B cell (primary cell): Measurements from ENCODE around the gene FALEC. TPM values are rescaled to one million over a fixed set of nuclear protein-coding genes. Genes with fewer than 3 reads are reported as not detected.

Experiments
- ATAC-seq: fragments of 200-7000 bp; cut with Tn5 transposase; one replicate; pipeline ENCODE4 v1.10.0; 2021; ENCODE audit warnings: low read depth, mild to moderate bottlenecking, moderate number of reproducible peaks, moderate library complexity
- CTCF ChIA-PET: fragments of 350-600 bp; sonication (Branson Sonifier 250); formaldehyde crosslinking; loops from one replicate; lab custom pipeline; 2021; ENCODE audit warnings: antibody characterized with exemption, inconsistent platforms; lab: Charles Lee
- POLR2A ChIA-PET: fragments of 350-600 bp; sonication (Branson Sonifier 250); formaldehyde crosslinking; loops from one replicate; lab custom pipeline; 2021; ENCODE audit warnings: antibody characterized with exemption; lab: Charles Lee
- DNase-seq: peaks from one replicate; pipeline ENCODE4 v3.0.0; 2013
- H2AFZ ChIP-seq: 2 replicates; pipeline ENCODE4 v1.6.1; 2012; ENCODE audit warnings: mild to moderate bottlenecking, low read depth, low read length; ENCODE audit not compliant: insufficient read depth, poor library complexity, severe bottlenecking
- H3K27ac ChIP-seq, 2 donors: 1 replicate in 1 of 2; 2 replicates in 1 of 2; pipeline ENCODE4 v1.5.1; 2012 to 2013; ENCODE audit warnings: low read length in 2 of 2, mild to moderate bottlenecking in 2 of 2, moderate library complexity in 1 of 2
- H3K27me3 ChIP-seq, 4 experiments: fragments of 200-600 bp in 1 of 4; sonication (generic) in 1 of 4; replicated peaks in 1 of 4; 1 replicate in 2 of 4; 2 replicates in 2 of 4; pipeline versions ENCODE4 v1.6.1 to v1.7.0; 2013 to 2016; ENCODE audit warnings: low read length in 3 of 4, mild to moderate bottlenecking in 2 of 4, mixed read lengths in 1 of 4, moderate library complexity in 1 of 4; ENCODE audit not compliant: insufficient read depth in 4 of 4, control insufficient read depth in 3 of 4; ENCODE audit errors: control extremely low read depth in 1 of 4
- H3K36me3 ChIP-seq, 2 experiments: replicated peaks in 1 of 2; 1 replicate in 1 of 2; 2 replicates in 1 of 2; pipeline versions ENCODE4 v1.6.1 to v1.7.1; 2013; ENCODE audit warnings: low read length in 1 of 2; ENCODE audit not compliant: insufficient read depth in 2 of 2, control insufficient read depth in 1 of 2; ENCODE audit errors: control extremely low read depth in 1 of 2, extremely low read depth in 1 of 2
- H3K4me1 ChIP-seq, 2 donors: fragments of 200-600 bp in 1 of 2; sonication (generic) in 1 of 2; 1 replicate in 1 of 2; 2 replicates in 1 of 2; pipeline versions ENCODE4 v1.5.1 to v1.6.1; 2013 to 2017; ENCODE audit warnings: low read length in 2 of 2; ENCODE audit not compliant: control insufficient read depth in 2 of 2, insufficient read depth in 2 of 2
- H3K4me2 ChIP-seq: replicated peaks from 2 replicates; pipeline ENCODE3; 2012; ENCODE audit warnings: mild to moderate bottlenecking, low read depth, low read length; ENCODE audit not compliant: poor library complexity, severe bottlenecking
- H3K4me3 ChIP-seq, 5 experiments: fragments of 200-600 bp in 1 of 5; sonication (generic) in 1 of 5; 1 replicate in 3 of 5; 2 replicates in 2 of 5; pipeline versions ENCODE4 v1.5.1 to v1.7.0; 2011 to 2016; ENCODE audit warnings: low read length in 4 of 5, mild to moderate bottlenecking in 4 of 5, low read depth in 2 of 5, control low read depth in 1 of 5, moderate library complexity in 1 of 5; ENCODE audit not compliant: insufficient read depth in 1 of 5; ENCODE audit errors: control extremely low read depth in 1 of 5, extremely low read depth in 1 of 5
- H3K79me2 ChIP-seq: fragments of 200-600 bp; sonication (generic); one replicate; pipeline ENCODE4 v1.6.0; 2016; ENCODE audit warnings: low read length; ENCODE audit not compliant: control insufficient read depth, insufficient read depth
- H3K9ac ChIP-seq: fragments of 200-600 bp; sonication (generic); 2 replicates; pipeline ENCODE4 v1.6.1; 2017; ENCODE audit warnings: mild to moderate bottlenecking, low read length, moderate library complexity
- H3K9me3 ChIP-seq, 3 donors: one replicate each; pipeline versions ENCODE4 v1.6.1 to v1.7.1; 2013; ENCODE audit warnings: low read length in 2 of 3; ENCODE audit not compliant: control insufficient read depth in 2 of 3, insufficient read depth in 1 of 3; ENCODE audit errors: control extremely low read depth in 1 of 3
- H4K20me1 ChIP-seq: 2 replicates; pipeline ENCODE4 v1.6.0; 2012; ENCODE audit warnings: mild to moderate bottlenecking, low read length; ENCODE audit not compliant: insufficient read depth, control insufficient read depth, poor library complexity, severe bottlenecking
- H3K27ac Mint-ChIP-seq: one replicate; pipeline ENCODE4 v1.8.0; 2021; ENCODE audit warnings: mixed read lengths
- H3K27me3 Mint-ChIP-seq: one replicate; pipeline ENCODE4 v1.8.0; 2021; ENCODE audit warnings: mixed read lengths
- H3K4me1 Mint-ChIP-seq: one replicate; pipeline ENCODE4 v1.8.0; 2021; ENCODE audit warnings: mixed read lengths
- H3K4me3 Mint-ChIP-seq: one replicate; pipeline ENCODE4 v1.8.0; 2021; ENCODE audit warnings: mixed read lengths
- H3K9me3 Mint-ChIP-seq: one replicate; pipeline ENCODE4 v1.8.0; 2022; ENCODE audit warnings: mixed read lengths; ENCODE audit not compliant: insufficient read depth
- EZH2 ChIP-seq: IDR thresholded peaks from 2 replicates; pipeline ENCODE4 v1.6.1; 2012; ENCODE audit warnings: borderline replicate concordance, low read depth, mild to moderate bottlenecking, moderate library complexity, low read length; ENCODE audit not compliant: insufficient read depth, poor library complexity, severe bottlenecking
- WGBS: methylation state at CpG from one replicate; pipeline ENCODE4 v1.1.5; 2013; ENCODE audit warnings: missing lambda C conversion rate; ENCODE audit not compliant: insufficient coverage; 5-methylcytosine and 5-hydroxymethylcytosine counted together
- intact Hi-C: fragments of 100-400 bp; cut with micrococcal nuclease; formaldehyde crosslinking; loops from one replicate; pipeline ENCODE4 v1.10.0; 2022
- polyA plus RNA-seq: library from polyadenylated mRNA; depleted of rRNA; stranded (reverse); fragments of >200 nt; gene quantifications from 2 replicates; pipeline ENCODE4 v1.2.3, GENCODE V29; 2012
- total RNA-seq, 2 donors: library from RNA; stranded (reverse); fragments of 120-200 nt in 1 of 2; gene quantifications; 1 replicate in 1 of 2; 2 replicates in 1 of 2; pipeline versions ENCODE4 v1.2.3 to v1.2.4, GENCODE V29; 2013 to 2022
- TF ChIP-seq, protein P1 (sequence below): fragments of 200-600 bp; IDR thresholded peaks from one replicate; pipeline ENCODE4 v1.8.0; 2022; ENCODE audit warnings: antibody characterized with exemption, mild to moderate bottlenecking

Gene FALEC
- total and polyA plus RNA-seq, 2 donors (not counting 1 experiment from before 2014, with no cell fraction given): 1.1 to 2.6 TPM

DNA sequence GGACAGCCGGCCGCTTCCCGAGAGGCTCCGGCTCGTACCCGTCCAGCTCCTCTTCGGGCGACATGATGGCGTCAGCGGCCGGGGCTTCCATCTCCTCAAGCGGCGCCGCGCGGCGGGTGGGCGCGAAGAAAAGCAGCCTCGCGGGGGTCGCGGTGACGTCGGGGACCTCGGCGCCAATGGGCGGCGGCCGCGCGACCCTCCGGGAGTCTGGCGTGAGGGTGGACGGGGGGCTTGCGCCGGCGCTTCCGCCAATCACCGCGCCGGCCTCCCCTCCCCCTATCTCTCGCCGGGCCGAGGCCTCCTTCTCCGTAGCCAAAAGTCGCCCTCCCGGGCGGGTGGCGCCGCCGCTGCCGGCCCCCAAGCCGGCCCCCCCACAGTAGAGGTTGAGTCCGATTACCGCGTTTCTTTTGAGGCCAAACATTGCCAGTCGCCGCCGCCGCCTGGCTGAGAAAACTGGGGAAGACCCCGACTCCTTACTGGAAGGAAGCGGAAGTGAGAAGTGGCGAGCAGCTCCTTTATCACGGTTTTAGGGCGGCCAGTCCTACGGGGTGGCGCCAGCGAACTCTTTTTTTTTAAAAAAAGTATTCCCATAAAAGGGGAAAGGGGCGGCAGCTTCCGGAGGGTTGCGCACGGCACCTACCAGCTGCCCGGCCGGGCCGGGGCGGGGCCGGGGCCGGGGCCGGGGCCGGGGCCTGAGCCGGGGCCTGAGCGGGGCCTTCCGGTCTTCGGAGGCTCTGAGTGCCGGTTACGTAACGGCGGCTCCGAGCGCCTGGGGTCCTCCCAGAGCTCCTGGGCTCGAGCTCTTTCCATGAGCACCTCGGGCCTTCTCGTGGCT is 63.8 kb downstream of the FALEC start, which contains the start of gene MCL1:
MCL1 (minus strand) TSS at position 501 of the 835 bp plus-strand sequence; CDS start at position 421, 80 bp downstream.
- intact Hi-C loops: loop anchor here (1.0 kb wide), 4 partner anchors 17 to 50 kb away; partner anchors contain the start of gene ENSA
- POLR2A ChIA-PET: interaction anchor here (0.9 to 11.2 kb wide), 12 partner anchors 9 to 692 kb away, joined by 3 to 371 read pairs (median 4); partner anchors contain the start of genes ADAMTSL4, ENSA, GOLPH3L and RPRD2
- peaks cover 50% of the 10 kb centered on the region for H3K4me1 Mint-ChIP-seq
- Histone ChIP-seq H3K27me3 (no peaks in the 10 kb centered on the region), H4K20me1 (peaks cover 50% of the 10 kb centered on the region), H3K9me3 (no peaks in the 10 kb centered on the region), H3K79me2 (peaks cover 67% of the 10 kb centered on the region), H3K4me1 (peaks cover 27 to 37% of the 10 kb centered on the region in 2 donors), H3K27ac (peak within 1 kb of the TSS; percentile 86 to 97), H3K4me3 (peak within 1 kb of the TSS; percentile 76 to 100 (median 98)), H2AFZ (peak within 1 kb of the TSS; percentile 74), H3K9ac (peak within 1 kb of the TSS; percentile 94), H3K36me3 (peaks cover 0 to 47% of the 10 kb centered on the region in 2 experiments), H3K4me2 (peak within 1 kb of the TSS; percentile 86)
- ATAC-seq (peak; percentile 80), DNase-seq (peak; percentile 94)
- H3K4me3 Mint-ChIP-seq: peak within 1 kb of the TSS; percentile 99
- H3K9me3 Mint-ChIP-seq: no peaks in the 10 kb centered on the region
- no peak for TF ChIP-seq EZH2
- TF ChIP-seq, protein P1, sequence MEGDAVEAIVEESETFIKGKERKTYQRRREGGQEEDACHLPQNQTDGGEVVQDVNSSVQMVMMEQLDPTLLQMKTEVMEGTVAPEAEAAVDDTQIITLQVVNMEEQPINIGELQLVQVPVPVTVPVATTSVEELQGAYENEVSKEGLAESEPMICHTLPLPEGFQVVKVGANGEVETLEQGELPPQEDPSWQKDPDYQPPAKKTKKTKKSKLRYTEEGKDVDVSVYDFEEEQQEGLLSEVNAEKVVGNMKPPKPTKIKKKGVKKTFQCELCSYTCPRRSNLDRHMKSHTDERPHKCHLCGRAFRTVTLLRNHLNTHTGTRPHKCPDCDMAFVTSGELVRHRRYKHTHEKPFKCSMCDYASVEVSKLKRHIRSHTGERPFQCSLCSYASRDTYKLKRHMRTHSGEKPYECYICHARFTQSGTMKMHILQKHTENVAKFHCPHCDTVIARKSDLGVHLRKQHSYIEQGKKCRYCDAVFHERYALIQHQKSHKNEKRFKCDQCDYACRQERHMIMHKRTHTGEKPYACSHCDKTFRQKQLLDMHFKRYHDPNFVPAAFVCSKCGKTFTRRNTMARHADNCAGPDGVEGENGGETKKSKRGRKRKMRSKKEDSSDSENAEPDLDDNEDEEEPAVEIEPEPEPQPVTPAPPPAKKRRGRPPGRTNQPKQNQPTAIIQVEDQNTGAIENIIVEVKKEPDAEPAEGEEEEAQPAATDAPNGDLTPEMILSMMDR: no peak
- CTCF ChIA-PET: interaction anchor here (0.6 to 19.2 kb wide), 11 partner anchors 8 to 118 kb away, joined by 3 to 497 read pairs (median 6); partner anchors contain the start of gene ENSA
- under 1% methylated on average over 92 of the region's 94 CpGs for WGBS
- H3K27me3 Mint-ChIP-seq: no peaks in the 10 kb centered on the region
- peak within 1 kb of the TSS; percentile 97 for H3K27ac Mint-ChIP-seq
